GM04504 (cell line): ENCODE data around the gene SLC44A4.
"Not testable (repeated sequence)": the region's sequence is repeated elsewhere in the genome, so short reads cannot be mapped to it uniquely, and the experiment has no call there.

ENCODE experiments used
- DNase-seq: peaks from one replicate; pipeline ENCODE4 v3.0.0-alpha.2; 2012; ENCODE audit warnings: low read depth

SLC44A4 gene

GRCh38 chr6:31829633-31830283 lies 49.0 kb downstream of the SLC44A4 start:
- DNase-seq, result no peak

GRCh38 chr6:31827286-31828079 lies 51.3 kb downstream of the SLC44A4 start, which contains the start of gene HSPA1B:
Gene HSPA1B, plus strand, starts transcription at chr6:31827738. Its CDS starts 213 bp downstream, at chr6:31827951.
- DNase-seq, result peak; percentile 96

GRCh38 chr6:31826793-31827285 lies 52.0 kb downstream of the SLC44A4 start:
- peak; percentile 58 for DNase-seq

GRCh38 chr6:31825553-31825952 lies 53.2 kb downstream of the SLC44A4 start:
- DNase-seq, result no peak

- DNase-seq, result not testable (repeated sequence)
These were observed 55.1 kb downstream of the SLC44A4 start for GRCh38 chr6:31823592-31824196.

- DNase-seq, result no peak
These were observed 56.6 kb downstream of the SLC44A4 start for GRCh38 chr6:31822036-31822821.

GRCh38 chr6:31821301-31822035 lies 57.3 kb downstream of the SLC44A4 start:
- DNase-seq, result no peak

GRCh38 chr6:31820399-31820798 lies 58.4 kb downstream of the SLC44A4 start:
- not testable (repeated sequence) for DNase-seq

- DNase-seq, result no peak
These were observed 58.9 kb downstream of the SLC44A4 start for GRCh38 chr6:31819871-31820299.

- not testable (repeated sequence) for DNase-seq
These were observed 60.8 kb downstream of the SLC44A4 start for GRCh38 chr6:31817929-31818511.

- DNase-seq, result not testable (repeated sequence)
These were observed 61.5 kb downstream of the SLC44A4 start for GRCh38 chr6:31817133-31817928.

- DNase-seq, result peak; percentile 95
These were observed 63.6 kb downstream of the SLC44A4 start, which contains the start of the genes HSPA1A and HSPA1L for GRCh38 chr6:31815025-31815838. Gene HSPA1A, plus strand, starts transcription at chr6:31815543. Its CDS starts 214 bp downstream, at chr6:31815757. Gene HSPA1L, minus strand, starts transcription at chr6:31815283. Its CDS starts 3,311 bp downstream, at chr6:31811972.

- DNase-seq, result peak; percentile 97
These were observed 64.1 kb downstream of the SLC44A4 start for GRCh38 chr6:31814677-31815024.

- no peak for DNase-seq
These were observed 65.3 kb downstream of the SLC44A4 start for GRCh38 chr6:31813465-31813849.
